NCI-H1694 treated with DMSO at 0.1 percent for 48 hours (cell line): ENCODE data around the gene CLCN2.

Source experiments
- DNase-seq: peaks from one replicate; lab custom pipeline; 2025; lab: John Stamatoyannopoulos, UW

CLCN2 gene

GRCh38 chr3:184361532-184361931 lies at the start of gene CLCN2, which contains the start of gene POLR2H:
Gene CLCN2, minus strand, starts transcription at chr3:184361605. Its CDS starts 126 bp downstream, at chr3:184361479.
Gene POLR2H, plus strand, starts transcription at chr3:184361710. Its CDS starts 1,783 bp downstream, at chr3:184363493.
- DNase-seq = peak; percentile 44

- no peak for DNase-seq
Observed at GRCh38 chr3:184409946-184410500, 48.6 kb upstream of the CLCN2 start.

DNA sequence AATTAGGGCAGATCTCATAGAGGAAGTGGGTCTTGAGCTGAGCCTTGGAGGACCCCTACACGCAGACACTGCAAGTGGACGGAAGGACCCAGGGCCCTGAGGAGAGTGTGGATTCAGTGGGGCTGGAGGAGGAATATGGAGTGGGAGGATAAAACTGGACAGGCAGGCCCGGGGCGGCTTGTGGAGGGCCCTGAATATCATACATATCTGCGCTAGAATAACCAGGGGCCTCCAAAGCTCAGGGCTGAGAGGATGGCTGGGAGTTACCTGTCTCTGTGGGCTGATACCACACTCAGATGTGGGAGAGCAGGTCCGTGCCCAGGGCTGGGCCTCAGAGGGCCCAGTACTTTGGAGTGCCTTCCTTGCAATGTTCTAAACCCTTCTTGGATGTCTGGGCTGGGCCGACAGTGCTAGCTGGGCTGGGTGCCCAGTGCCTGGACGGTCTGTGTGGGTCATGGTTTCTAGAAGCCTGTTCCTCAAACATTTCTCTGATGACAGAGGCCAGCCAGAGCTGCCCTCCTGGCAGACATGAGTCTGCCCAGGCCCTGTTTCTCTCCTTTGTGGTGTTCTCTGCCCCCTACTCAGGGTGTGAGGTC lies 48.0 kb upstream of the CLCN2 start:
- no peak for DNase-seq

- DNase-seq = no peak
Observed at GRCh38 chr3:184405075-184406030, 43.9 kb upstream of the CLCN2 start.

- DNase-seq = no peak
Observed at GRCh38 chr3:184399410-184399809, 38.0 kb upstream of the CLCN2 start.

GRCh38 chr3:184395320-184395660 lies 33.9 kb upstream of the CLCN2 start:
- no peak for DNase-seq

DNA sequence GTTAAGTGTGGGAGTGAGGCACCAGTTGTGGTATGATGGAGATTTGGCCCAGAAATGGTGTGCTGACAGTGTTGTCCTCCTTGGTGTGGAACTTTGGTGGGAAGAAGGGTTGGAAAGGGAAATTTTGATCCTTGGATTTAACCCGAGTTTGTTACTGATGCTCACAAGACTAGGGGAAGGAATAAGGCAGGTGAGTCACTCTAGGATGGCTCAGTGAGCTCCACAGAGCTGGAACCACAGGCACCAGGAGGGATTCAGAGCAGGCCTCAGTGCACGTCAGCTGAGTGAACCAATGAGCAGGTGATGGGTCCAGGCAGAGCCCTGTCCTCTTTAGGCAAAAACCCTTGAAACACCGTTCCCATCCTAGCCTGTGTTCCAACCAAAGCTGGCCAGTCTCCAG lies 29.9 kb upstream of the CLCN2 start:
- DNase-seq = no peak

- DNase-seq = no peak
Observed at GRCh38 chr3:184389935-184390528, 28.6 kb upstream of the CLCN2 start.

DNA sequence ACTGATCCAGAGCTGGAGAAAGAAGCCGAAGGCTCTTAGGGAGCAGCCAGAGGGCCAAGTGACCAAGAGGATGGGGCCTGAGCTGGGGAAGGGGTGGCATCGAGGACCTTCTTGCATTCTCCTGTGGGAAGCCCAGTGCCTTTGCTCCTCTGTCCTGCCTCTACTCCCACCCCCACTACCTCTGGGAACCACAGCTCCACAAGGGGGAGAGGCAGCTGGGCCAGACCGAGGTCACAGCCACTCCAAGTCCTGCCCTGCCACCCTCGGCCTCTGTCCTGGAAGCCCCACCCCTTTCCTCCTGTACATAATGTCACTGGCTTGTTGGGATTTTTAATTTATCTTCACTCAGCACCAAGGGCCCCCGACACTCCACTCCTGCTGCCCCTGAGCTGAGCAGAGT lies 28.0 kb upstream of the CLCN2 start:
- DNase-seq = no peak

DNA sequence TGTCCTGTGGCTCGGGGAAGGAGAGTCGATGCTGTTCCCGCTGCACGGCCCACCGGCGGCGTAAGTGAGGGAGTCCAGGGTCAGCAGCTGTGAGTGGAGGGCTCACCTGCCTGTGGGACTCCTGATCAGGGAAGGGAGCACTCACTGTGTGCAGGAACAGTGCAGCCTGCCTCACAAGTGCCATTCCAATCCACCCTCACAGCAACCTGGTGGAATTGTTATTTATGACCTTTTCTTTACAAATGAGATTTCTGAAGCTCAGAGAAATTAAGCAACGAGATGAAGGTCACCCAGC lies 27.5 kb upstream of the CLCN2 start:
- DNase-seq = no peak

DNA sequence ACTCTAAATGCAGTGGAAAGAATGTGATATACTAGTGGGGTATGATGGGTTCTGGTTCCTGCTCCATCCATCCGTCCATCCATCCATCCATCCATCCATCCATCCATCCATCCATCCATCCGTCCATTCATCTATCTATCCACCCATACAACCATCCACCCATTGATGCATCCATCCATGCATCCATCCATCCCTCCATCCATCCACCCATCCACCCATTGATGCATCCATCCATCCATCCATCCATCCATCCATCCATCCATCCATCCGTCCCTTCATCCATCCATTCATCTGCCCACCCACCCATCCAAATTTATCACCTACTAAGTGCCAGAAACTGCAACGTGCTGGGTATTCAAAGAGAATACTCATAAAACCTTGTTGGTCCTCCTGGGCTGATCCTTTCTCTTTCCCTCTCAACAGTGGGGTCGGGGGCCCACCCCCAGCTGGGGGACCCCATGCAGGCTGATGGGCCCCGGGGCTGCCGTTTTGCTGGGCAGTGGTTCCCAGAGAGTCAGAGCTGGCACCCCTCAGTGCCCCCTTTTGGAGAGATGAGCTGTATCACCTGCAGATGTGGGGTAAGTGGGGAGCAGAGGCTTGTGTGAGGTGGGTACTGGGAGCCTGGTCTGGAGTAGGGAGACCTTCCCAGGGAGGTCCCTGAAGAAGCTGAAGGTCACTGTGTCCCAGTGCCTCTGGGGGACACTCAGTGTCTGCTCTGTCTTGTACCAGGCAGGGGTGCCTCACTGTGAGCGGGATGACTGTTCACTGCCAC lies 26.9 kb upstream of the CLCN2 start:
- DNase-seq = no peak

GRCh38 chr3:184387174-184387714 lies 25.8 kb upstream of the CLCN2 start:
- DNase-seq = no peak

DNA sequence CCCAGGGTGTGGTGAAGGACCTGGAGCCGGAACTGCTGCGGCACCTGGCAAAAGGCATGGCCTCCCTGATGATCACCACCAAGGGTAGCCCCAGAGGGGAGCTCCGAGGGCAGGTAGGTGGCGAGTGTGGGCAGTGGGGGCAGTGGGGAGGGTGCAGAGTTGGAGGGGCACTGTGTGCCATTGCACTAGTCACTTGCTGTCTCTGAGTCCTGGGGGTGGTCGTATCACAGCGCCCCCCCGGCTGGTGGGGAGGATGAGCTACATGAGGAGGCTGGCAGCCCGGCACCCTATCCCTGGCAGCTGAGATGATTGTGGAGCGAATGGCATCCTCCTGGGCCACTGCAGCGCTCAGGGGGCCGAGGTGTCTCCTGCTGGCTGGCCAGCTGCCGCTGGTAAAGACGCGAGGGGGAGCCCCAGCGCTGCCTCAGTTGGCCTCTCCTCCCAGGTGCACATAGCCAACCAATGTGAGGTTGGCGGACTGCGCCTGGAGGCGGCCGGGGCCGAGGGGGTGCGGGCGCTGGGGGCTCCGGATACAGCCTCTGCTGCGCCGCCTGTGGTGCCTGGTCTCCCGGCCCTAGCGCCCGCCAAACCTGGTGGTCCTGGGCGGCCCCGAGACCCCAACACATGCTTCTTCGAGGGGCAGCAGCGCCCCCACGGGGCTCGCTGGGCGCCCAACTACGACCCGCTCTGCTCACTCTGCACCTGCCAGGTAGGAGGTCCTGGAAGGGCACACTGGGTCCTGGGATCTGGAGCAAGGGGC lies 24.8 kb upstream of the CLCN2 start:
- DNase-seq = no peak

GRCh38 chr3:184384856-184385422 lies 23.5 kb upstream of the CLCN2 start:
- DNase-seq = no peak

- no peak for DNase-seq
Observed at GRCh38 chr3:184384342-184384741, 22.9 kb upstream of the CLCN2 start.

DNA sequence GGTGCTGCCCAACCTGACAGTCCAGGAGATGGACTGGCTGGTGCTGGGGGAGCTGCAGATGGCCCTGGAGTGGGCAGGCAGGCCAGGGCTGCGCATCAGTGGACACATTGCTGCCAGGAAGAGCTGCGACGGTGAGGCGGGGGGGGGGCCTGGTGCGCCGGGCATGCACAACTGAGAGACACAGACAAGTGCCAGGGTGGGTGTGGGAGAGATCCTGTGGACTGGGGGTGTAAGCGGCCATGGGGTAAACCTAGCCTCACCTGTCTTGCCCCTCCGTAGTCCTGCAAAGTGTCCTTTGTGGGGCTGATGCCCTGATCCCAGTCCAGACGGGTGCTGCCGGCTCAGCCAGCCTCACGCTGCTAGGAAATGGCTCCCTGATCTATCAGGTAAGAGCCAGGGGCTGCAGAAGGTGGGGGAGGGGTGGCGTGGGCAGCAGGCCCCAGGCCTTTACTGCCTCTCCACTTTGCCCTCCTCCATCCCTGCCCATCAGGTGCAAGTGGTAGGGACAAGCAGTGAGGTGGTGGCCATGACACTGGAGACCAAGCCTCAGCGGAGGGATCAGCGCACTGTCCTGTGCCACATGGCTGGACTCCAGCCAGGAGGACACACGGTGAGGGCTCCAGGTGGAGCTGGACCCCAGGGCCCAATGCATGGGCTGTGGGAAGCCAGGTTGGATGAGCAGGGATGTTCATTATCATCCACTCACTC lies 21.8 kb upstream of the CLCN2 start:
- DNase-seq = no peak

- no peak for DNase-seq
Observed at GRCh38 chr3:184382326-184383032, 21.1 kb upstream of the CLCN2 start.

- DNase-seq = no peak
Observed at GRCh38 chr3:184381261-184382224, 20.1 kb upstream of the CLCN2 start.
